ENCODE data around the gene TCF4. TPM values are rescaled to one million over a fixed set of nuclear protein-coding genes. Genes with fewer than 3 reads are reported as not detected.

Gene TCF4
- total RNA-seq, 1 experiment from 2014 or later = 0.42 TPM

GRCh38 chr18:55322178-55322735 lies 265.7 kb downstream of the TCF4 start:
- no peak overlapping the region for H3K27ac ChIP-seq (ENCODE audit: low read depth, low read length)
- no peak overlapping the region for H3K4me2 ChIP-seq (ENCODE audit: low read length)
- H3K4me1 ChIP-seq (ENCODE audit: control insufficient read depth in 1 of 2, insufficient read depth in 2 of 2, low read length in 2 of 2) = no peaks in the 10 kb centered on the region
- H4K20me1 ChIP-seq (ENCODE audit: insufficient read depth) = no peaks in the 10 kb centered on the region; the same call in 1 of the 2 replicates
- ATAC-seq (no peak), DNase-seq (ENCODE audit: low read depth, low spot score) (no peak)
- CTCF ChIA-PET = no interaction called here
- POLR2A ChIA-PET = no interaction called here
- no peaks in the 10 kb centered on the region for H3K27me3 ChIP-seq (ENCODE audit: insufficient read depth, low read length)
- H3K79me2 ChIP-seq (ENCODE audit: insufficient read depth, low read length) = no peaks in the 10 kb centered on the region
- TF ChIP-seq MAX (IDR thresholded peaks at IDR 0.05) = no peak
- TF ChIP-seq CBX3 (IDR thresholded peaks at IDR 0.05; ENCODE audit: low read depth) = no peak
- no peak for TF ChIP-seq EZH2phosphoT487 (IDR thresholded peaks at IDR 0.05; ENCODE audit: borderline replicate concordance)
- no peak for TF ChIP-seq FOSL1 (IDR thresholded peaks at IDR 0.05; ENCODE audit: low read depth)
- no peak for TF ChIP-seq POLR2AphosphoS5 (IDR thresholded peaks at IDR 0.05; ENCODE audit: low read depth, low read length)
- no peak for TF ChIP-seq TCF7L2 (IDR thresholded peaks at IDR 0.05; ENCODE audit: borderline replicate concordance, extremely low read depth, insufficient read depth, insufficient read length)
- TF ChIP-seq, protein P1, sequence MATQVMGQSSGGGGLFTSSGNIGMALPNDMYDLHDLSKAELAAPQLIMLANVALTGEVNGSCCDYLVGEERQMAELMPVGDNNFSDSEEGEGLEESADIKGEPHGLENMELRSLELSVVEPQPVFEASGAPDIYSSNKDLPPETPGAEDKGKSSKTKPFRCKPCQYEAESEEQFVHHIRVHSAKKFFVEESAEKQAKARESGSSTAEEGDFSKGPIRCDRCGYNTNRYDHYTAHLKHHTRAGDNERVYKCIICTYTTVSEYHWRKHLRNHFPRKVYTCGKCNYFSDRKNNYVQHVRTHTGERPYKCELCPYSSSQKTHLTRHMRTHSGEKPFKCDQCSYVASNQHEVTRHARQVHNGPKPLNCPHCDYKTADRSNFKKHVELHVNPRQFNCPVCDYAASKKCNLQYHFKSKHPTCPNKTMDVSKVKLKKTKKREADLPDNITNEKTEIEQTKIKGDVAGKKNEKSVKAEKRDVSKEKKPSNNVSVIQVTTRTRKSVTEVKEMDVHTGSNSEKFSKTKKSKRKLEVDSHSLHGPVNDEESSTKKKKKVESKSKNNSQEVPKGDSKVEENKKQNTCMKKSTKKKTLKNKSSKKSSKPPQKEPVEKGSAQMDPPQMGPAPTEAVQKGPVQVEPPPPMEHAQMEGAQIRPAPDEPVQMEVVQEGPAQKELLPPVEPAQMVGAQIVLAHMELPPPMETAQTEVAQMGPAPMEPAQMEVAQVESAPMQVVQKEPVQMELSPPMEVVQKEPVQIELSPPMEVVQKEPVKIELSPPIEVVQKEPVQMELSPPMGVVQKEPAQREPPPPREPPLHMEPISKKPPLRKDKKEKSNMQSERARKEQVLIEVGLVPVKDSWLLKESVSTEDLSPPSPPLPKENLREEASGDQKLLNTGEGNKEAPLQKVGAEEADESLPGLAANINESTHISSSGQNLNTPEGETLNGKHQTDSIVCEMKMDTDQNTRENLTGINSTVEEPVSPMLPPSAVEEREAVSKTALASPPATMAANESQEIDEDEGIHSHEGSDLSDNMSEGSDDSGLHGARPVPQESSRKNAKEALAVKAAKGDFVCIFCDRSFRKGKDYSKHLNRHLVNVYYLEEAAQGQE (IDR thresholded peaks at IDR 0.05; ENCODE audit: low read depth) = no peak
- no peak for TF ChIP-seq ZBTB33 (IDR thresholded peaks at IDR 0.05; ENCODE audit: extremely low read depth, insufficient replicate concordance, low read length)
- H3K4me3 ChIP-seq (replicated peaks in 1 of 2; ENCODE audit: low read depth in 1 of 2, low read length in 2 of 2) = no peak overlapping the region
- no peaks in the 10 kb centered on the region for H3K9me2 ChIP-seq (ENCODE audit: insufficient read depth)
- no TSS peak for BruUV-seq (replicated peaks)
- RAD21 ChIA-PET (ENCODE audit: low non-redundant PET in 1 of 2, low total read pairs in 2 of 2, uncharacterized antibody in 2 of 2, unreplicated experiment in 2 of 2) = no interaction called here
- no peak overlapping the region for H2AFZ ChIP-seq (ENCODE audit: low read depth, low read length, poor library complexity, severe bottlenecking)
- no peaks in the 10 kb centered on the region for H3K36me3 ChIP-seq (ENCODE audit: control insufficient read depth in 1 of 2, insufficient read depth in 2 of 2, low read length in 2 of 2)
- no peaks in the 10 kb centered on the region for H3K9me3 ChIP-seq (ENCODE audit: control insufficient read depth in 1 of 2, insufficient read depth in 1 of 2, low read depth in 1 of 2, low read length in 2 of 2)
- H3K9ac ChIP-seq (ENCODE audit: low read length) = no peak overlapping the region
- intact Hi-C loops (cut with micrococcal nuclease) = no loop called here
